ENCODE results near the gene PGA3.

Gene PGA3

DNA sequence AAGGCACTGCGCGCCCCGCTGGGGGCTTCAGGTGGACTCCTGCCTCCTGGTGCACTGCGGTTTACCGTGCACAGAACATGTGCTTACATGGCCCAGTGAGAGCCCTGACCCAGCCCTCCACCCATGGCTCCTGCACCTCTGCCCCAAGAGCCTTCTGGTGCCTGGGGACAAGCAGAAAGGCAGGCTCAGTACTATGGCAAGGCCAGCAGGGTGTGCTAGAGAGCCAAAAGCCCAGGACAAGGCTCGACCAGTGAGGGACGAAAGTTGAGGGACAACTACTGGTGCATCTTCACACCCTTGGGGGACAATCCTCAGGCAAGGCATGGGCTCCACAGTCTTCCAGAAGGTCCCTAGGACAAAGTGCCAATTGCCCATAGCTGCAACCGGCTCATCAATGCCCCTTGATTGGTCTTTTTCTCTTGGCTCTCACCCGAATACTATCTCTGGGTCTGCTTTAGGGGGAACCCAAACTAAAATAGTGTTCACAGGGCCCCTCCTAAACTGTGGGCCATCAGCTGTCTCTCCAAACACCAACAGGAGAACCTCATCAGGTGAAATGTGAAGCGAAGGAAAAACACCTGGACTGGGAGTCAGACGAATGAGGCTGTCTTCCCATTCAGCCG lies 51.2 kb downstream of the PGA3 start:
- peak; percentile 61 for DNase-seq

- DNase-seq, result no peak
Observed at GRCh38 chr11:61256710-61257482, 53.6 kb downstream of the PGA3 start.

- no peak for DNase-seq
Observed at GRCh38 chr11:61258546-61258945, 55.2 kb downstream of the PGA3 start.

- no peak for DNase-seq
Observed at GRCh38 chr11:61259363-61259762, 56.0 kb downstream of the PGA3 start.

Measured in NCI-H69 (cell line).